ENCODE data around the gene OR8B4. TPM values are rescaled to one million over a fixed set of nuclear protein-coding genes. Genes with fewer than 3 reads are reported as not detected.
"Not testable (repeated sequence)": the region's sequence is repeated elsewhere in the genome, so short reads cannot be mapped to it uniquely, and the experiment has no call there.

Gene OR8B4
- total RNA-seq, 4 donors from 2014 or later, result not detected

DNA sequence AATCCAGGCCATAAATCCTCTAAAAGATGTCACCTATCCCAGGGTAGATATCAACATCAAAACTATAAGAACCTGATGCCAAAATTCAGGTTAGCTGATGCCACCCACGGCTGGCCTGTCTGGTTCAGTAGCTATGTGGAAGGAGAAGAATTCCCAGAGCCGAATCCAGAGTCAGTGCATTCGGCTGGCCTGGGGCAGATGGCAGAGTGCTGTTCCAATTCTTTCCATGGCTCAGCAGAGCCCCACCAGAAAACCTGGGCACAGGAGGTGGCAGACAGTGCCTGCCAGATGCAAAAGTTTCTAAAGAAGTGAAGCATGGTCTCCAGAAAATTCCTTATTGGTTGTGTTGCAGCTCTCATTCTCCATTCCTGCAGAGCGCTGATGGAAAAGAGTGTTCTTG is 40.7 kb upstream of the OR8B4 start:
- no peaks in the 10 kb centered on the region for H3K9me3 ChIP-seq
- no peak for TF ChIP-seq POLR2A (IDR thresholded peaks at IDR 0.05; ENCODE audit: low read depth)
- TF ChIP-seq, protein P1, sequence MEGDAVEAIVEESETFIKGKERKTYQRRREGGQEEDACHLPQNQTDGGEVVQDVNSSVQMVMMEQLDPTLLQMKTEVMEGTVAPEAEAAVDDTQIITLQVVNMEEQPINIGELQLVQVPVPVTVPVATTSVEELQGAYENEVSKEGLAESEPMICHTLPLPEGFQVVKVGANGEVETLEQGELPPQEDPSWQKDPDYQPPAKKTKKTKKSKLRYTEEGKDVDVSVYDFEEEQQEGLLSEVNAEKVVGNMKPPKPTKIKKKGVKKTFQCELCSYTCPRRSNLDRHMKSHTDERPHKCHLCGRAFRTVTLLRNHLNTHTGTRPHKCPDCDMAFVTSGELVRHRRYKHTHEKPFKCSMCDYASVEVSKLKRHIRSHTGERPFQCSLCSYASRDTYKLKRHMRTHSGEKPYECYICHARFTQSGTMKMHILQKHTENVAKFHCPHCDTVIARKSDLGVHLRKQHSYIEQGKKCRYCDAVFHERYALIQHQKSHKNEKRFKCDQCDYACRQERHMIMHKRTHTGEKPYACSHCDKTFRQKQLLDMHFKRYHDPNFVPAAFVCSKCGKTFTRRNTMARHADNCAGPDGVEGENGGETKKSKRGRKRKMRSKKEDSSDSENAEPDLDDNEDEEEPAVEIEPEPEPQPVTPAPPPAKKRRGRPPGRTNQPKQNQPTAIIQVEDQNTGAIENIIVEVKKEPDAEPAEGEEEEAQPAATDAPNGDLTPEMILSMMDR (IDR thresholded peaks at IDR 0.05), result no peak
- TF ChIP-seq POLR2AphosphoS5 (IDR thresholded peaks at IDR 0.05), result no peak
- no peak for TF ChIP-seq EP300 (IDR thresholded peaks at IDR 0.05)
- H3K4me1 ChIP-seq, result no peaks in the 10 kb centered on the region
- no peak overlapping the region for H3K4me3 ChIP-seq
- no peak overlapping the region for H3K27ac ChIP-seq (replicated peaks in 1 of 4)
- 96% methylated on average over 2 of the region's 4 CpGs for WGBS
- no peaks in the 10 kb centered on the region for H3K27me3 ChIP-seq
- no peak for DNase-seq (ENCODE audit: extremely low spot score)
- intact Hi-C loops (cut with DNase I), result no loop called here
- H3K36me3 ChIP-seq, result no peaks in the 10 kb centered on the region

- no peak overlapping the region for H3K4me3 ChIP-seq
- H3K36me3 ChIP-seq, result no peaks in the 10 kb centered on the region
- no peaks in the 10 kb centered on the region for H3K27me3 ChIP-seq
- no peaks in the 10 kb centered on the region for H3K9me3 ChIP-seq
- no peak overlapping the region for H3K27ac ChIP-seq (replicated peaks in 1 of 4)
- intact Hi-C loops (cut with DNase I), result no loop called here
- TF ChIP-seq EP300 (IDR thresholded peaks at IDR 0.05), result no peak
- TF ChIP-seq, protein P1 (IDR thresholded peaks at IDR 0.05), result no peak
- H3K4me1 ChIP-seq, result no peaks in the 10 kb centered on the region
- no peak for DNase-seq (ENCODE audit: extremely low spot score)
- WGBS, result 71% methylated on average over 5 of the region's 5 CpGs
These were observed 39.3 kb upstream of the OR8B4 start for GRCh38 chr11:124463990-124464389.

- intact Hi-C loops (cut with DNase I), result no loop called here
- no peak for DNase-seq (ENCODE audit: extremely low spot score)
- 74% methylated on average over 3 of the region's 3 CpGs for WGBS
- Histone ChIP-seq H3K9me3 (no peaks in the 10 kb centered on the region), H3K27me3 (no peaks in the 10 kb centered on the region), H3K36me3 (no peaks in the 10 kb centered on the region), H3K4me3 (no peak overlapping the region), H3K27ac (replicated peaks in 1 of 4) (no peak overlapping the region), H3K4me1 (no peaks in the 10 kb centered on the region)
- TF ChIP-seq, protein P1 (IDR thresholded peaks at IDR 0.05), result no peak
- TF ChIP-seq POLR2A (IDR thresholded peaks at IDR 0.05; ENCODE audit: low read depth) (no peak), POLR2AphosphoS5 (IDR thresholded peaks at IDR 0.05) (no peak), EP300 (IDR thresholded peaks at IDR 0.05) (no peak)
These were observed 38.7 kb upstream of the OR8B4 start for GRCh38 chr11:124463324-124463723.

DNA sequence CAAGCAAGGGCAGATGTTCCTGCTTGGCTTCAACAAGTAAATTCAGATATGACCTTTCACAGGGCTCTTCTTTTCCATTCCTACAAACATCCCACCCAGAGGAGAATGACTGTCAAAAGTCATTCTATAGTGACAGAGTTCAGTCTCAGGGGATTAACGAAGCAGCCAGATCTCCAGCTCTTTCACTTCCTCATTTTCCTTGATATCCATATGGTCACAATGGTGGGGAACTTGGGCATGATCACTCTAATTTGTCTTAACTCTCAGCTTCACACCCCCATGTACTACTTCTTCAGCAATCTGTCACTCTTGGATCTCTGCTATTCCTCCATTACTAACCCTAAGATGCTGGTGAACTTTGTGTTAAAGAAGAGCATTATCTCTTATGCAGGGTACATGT is 35.8 kb upstream of the OR8B4 start:
- Histone ChIP-seq H3K4me3 (no peak overlapping the region), H3K4me1 (no peaks in the 10 kb centered on the region), H3K9me3 (no peaks in the 10 kb centered on the region), H3K36me3 (no peaks in the 10 kb centered on the region), H3K27ac (replicated peaks in 1 of 4) (no peak overlapping the region), H3K27me3 (no peaks in the 10 kb centered on the region)
- WGBS, result 92% methylated on average over 1 of the region's 1 CpG
- intact Hi-C loops (cut with DNase I), result no loop called here
- TF ChIP-seq POLR2A (IDR thresholded peaks at IDR 0.05; ENCODE audit: low read depth), result no peak
- TF ChIP-seq, protein P1 (IDR thresholded peaks at IDR 0.05), result no peak
- no peak for TF ChIP-seq EP300 (IDR thresholded peaks at IDR 0.05)
- no peak for TF ChIP-seq POLR2AphosphoS5 (IDR thresholded peaks at IDR 0.05)
- DNase-seq (ENCODE audit: extremely low spot score), result no peak

DNA sequence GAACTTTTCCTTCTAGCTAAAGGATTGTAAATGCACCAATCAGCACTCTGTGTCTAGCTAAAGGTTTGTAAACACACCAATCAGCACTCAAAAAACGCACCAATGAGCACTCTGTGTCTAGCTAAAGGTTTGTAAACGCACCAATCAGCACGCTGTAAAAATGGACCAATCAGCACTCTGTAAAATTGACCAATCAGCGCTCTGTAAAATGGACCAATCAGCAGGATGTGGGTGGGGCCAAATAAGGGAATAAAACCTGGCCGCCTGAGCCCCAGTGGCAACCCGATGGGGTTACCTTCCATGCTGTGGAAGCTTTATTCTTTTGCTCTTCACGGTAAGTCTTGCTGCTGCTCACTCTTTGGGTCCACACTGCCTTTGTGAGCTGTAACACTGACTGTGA is 34.7 kb upstream of the OR8B4 start:
- H3K27ac ChIP-seq (replicated peaks in 1 of 4); H3K27me3 ChIP-seq; H3K4me1 ChIP-seq; DNase-seq (ENCODE audit: extremely low spot score); H3K36me3 ChIP-seq; H3K4me3 ChIP-seq; H3K9me3 ChIP-seq; intact Hi-C loops (cut with DNase I): not testable (repeated sequence)
- WGBS, result 86% methylated on average over 7 of the region's 7 CpGs
